Activated CD8-positive, alpha-beta T cell treated with anti-CD3 and anti-CD28 coated beads, Interleukin-2, amount 10 ng/mL, durations not matched to agents 7 days and 5 days (primary cell): ENCODE measurements around the gene BTN1A1. TPM values are rescaled to one million over a fixed set of nuclear protein-coding genes. Genes with fewer than 3 reads are reported as not detected.
"Not testable (repeated sequence)": the region's sequence is repeated elsewhere in the genome, so short reads cannot be mapped to it uniquely, and the experiment has no call there.

Experiments
- ATAC-seq: fragments of 150-1000 bp; cut with Tn5 transposase; one replicate; pipeline ENCODE4 v1.10.0; 2021; ENCODE audit warnings: moderate library complexity
- CTCF ChIA-PET: fragments of 350-600 bp; sonication (Branson Sonifier 250); formaldehyde crosslinking; loops from one replicate; lab custom pipeline; 2021; ENCODE audit warnings: antibody characterized with exemption; lab: Charles Lee
- POLR2A ChIA-PET: fragments of 350-600 bp; sonication (Branson Sonifier 250); formaldehyde crosslinking; loops from one replicate; lab custom pipeline; 2021; ENCODE audit warnings: antibody characterized with exemption; lab: Charles Lee
- DNase-seq: peaks from one replicate; pipeline ENCODE4 v3.0.0-alpha.2; 2020
- H3K27ac Mint-ChIP-seq: one replicate; pipeline ENCODE4 v1.8.0; 2021; ENCODE audit warnings: mild to moderate bottlenecking, mixed read lengths
- H3K27me3 Mint-ChIP-seq: one replicate; pipeline ENCODE4 v1.8.0; 2021; ENCODE audit warnings: low read depth, mixed read lengths
- H3K36me3 Mint-ChIP-seq: one replicate; pipeline ENCODE4 v1.8.0; 2021; ENCODE audit warnings: low read depth, mixed read lengths
- H3K4me1 Mint-ChIP-seq: one replicate; pipeline ENCODE4 v1.8.0; 2021; ENCODE audit warnings: low read depth, mixed read lengths
- H3K4me3 Mint-ChIP-seq: one replicate; pipeline ENCODE4 v1.8.0; 2021; ENCODE audit warnings: mild to moderate bottlenecking, mixed read lengths
- H3K9me3 Mint-ChIP-seq: one replicate; pipeline ENCODE4 v1.8.0; 2022; ENCODE audit warnings: mixed read lengths; ENCODE audit not compliant: insufficient read depth
- total RNA-seq, 2 experiments: library from RNA; stranded (reverse); gene quantifications; one replicate each; pipeline ENCODE4 v1.2.3, GENCODE V29; 2021

Gene BTN1A1
- total RNA-seq, 2 experiments from 2014 or later = not detected

GRCh38 chr6:26491604-26492003 lies 8.5 kb upstream of the BTN1A1 start:
- Mint-ChIP-seq H3K27me3 (peaks cover 3% of the 10 kb centered on the region), H3K27ac (no peak overlapping the region), H3K9me3 (no peaks in the 10 kb centered on the region), H3K4me3 (no peak overlapping the region), H3K36me3 (no peaks in the 10 kb centered on the region), H3K4me1 (peaks cover 18% of the 10 kb centered on the region)
- DNase-seq (no peak), ATAC-seq (no peak)
- ChIA-PET CTCF (interaction anchor here (1.2 to 2.2 kb wide), 2 partner anchors 17 to 21 kb away, joined by 3 to 7 read pairs; no protein-coding TSS in a partner anchor), POLR2A (no interaction called here)

GRCh38 chr6:26493258-26493657 lies 6.8 kb upstream of the BTN1A1 start:
- ChIA-PET POLR2A (no interaction called here), CTCF (interaction anchor here (1.5 to 2.3 kb wide), 3 partner anchors 8 to 19 kb away, joined by 3 to 7 read pairs (median 4); no protein-coding TSS in a partner anchor)
- Mint-ChIP-seq H3K27ac (no peak overlapping the region), H3K27me3 (peaks cover 6% of the 10 kb centered on the region), H3K4me3 (no peak overlapping the region), H3K9me3 (no peaks in the 10 kb centered on the region), H3K36me3 (no peaks in the 10 kb centered on the region), H3K4me1 (peaks cover 21% of the 10 kb centered on the region)
- DNase-seq (no peak), ATAC-seq (peak; percentile 64)

GRCh38 chr6:26494117-26494516 lies 6.0 kb upstream of the BTN1A1 start:
- no peaks in the 10 kb centered on the region for H3K9me3 Mint-ChIP-seq
- CTCF ChIA-PET = interaction anchor here (0.6 to 2.3 kb wide), 4 partner anchors 9 to 152 kb away, joined by 3 to 9 read pairs (median 4); no protein-coding TSS in a partner anchor
- H3K4me1 Mint-ChIP-seq = peaks cover 21% of the 10 kb centered on the region

GRCh38 chr6:26495281-26495680 lies 4.8 kb upstream of the BTN1A1 start:
- ChIA-PET POLR2A (interaction anchor here (0.8 kb wide), 1 partner anchor 22 kb away, joined by 3 read pairs; no protein-coding TSS in a partner anchor), CTCF (interaction anchor here (2.3 kb wide), 1 partner anchor 153 kb away, joined by 9 read pairs; no protein-coding TSS in a partner anchor)
- ATAC-seq (no peak), DNase-seq (no peak)
- Mint-ChIP-seq H3K4me1 (peaks cover 25% of the 10 kb centered on the region), H3K27ac (no peak overlapping the region), H3K36me3 (no peaks in the 10 kb centered on the region), H3K9me3 (no peaks in the 10 kb centered on the region), H3K27me3 (peaks cover 9% of the 10 kb centered on the region), H3K4me3 (no peak overlapping the region)

More at GRCh38 chr6:26494117-26494516, 6.0 kb upstream of the BTN1A1 start:
- POLR2A ChIA-PET = no interaction called here
- no peak overlapping the region for H3K27ac Mint-ChIP-seq
- DNase-seq (no peak), ATAC-seq (no peak)
- no peaks in the 10 kb centered on the region for H3K36me3 Mint-ChIP-seq
- peaks cover 8% of the 10 kb centered on the region for H3K27me3 Mint-ChIP-seq
- no peak overlapping the region for H3K4me3 Mint-ChIP-seq

GRCh38 chr6:26497610-26498009 lies 2.5 kb upstream of the BTN1A1 start:
- ATAC-seq (no peak), DNase-seq (no peak)
- CTCF ChIA-PET = interaction anchor here (0.6 to 1.1 kb wide), 2 partner anchors 18 kb away, joined by 3 read pairs; no protein-coding TSS in a partner anchor
- H3K9me3 Mint-ChIP-seq = no peaks in the 10 kb centered on the region
- POLR2A ChIA-PET = no interaction called here
- H3K4me1 Mint-ChIP-seq = peaks cover 40% of the 10 kb centered on the region
- H3K27ac Mint-ChIP-seq = no peak overlapping the region
- no peaks in the 10 kb centered on the region for H3K36me3 Mint-ChIP-seq
- peaks cover 27% of the 10 kb centered on the region for H3K27me3 Mint-ChIP-seq
- H3K4me3 Mint-ChIP-seq = no peak overlapping the region

- Mint-ChIP-seq H3K9me3 (no peaks in the 10 kb centered on the region), H3K27me3 (peaks cover 36% of the 10 kb centered on the region), H3K4me1 (peaks cover 22% of the 10 kb centered on the region), H3K36me3 (no peaks in the 10 kb centered on the region), H3K27ac (no peak overlapping the region), H3K4me3 (peak overlapping the region; percentile 62)
- ChIA-PET CTCF (interaction anchor here (0.7 to 4.0 kb wide), 5 partner anchors 18 to 160 kb away, joined by 3 to 16 read pairs (median 4); no protein-coding TSS in a partner anchor), POLR2A (interaction anchor here (0.8 to 1.6 kb wide), 3 partner anchors 18 to 27 kb away, joined by 4 to 6 read pairs (median 4); no protein-coding TSS in a partner anchor)
- peak; percentile 36 for DNase-seq
- peak; percentile 85 for ATAC-seq
Measured at GRCh38 chr6:26501482-26501986, 1.4 kb downstream of the BTN1A1 start.

GRCh38 chr6:26502165-26502564 lies 2.1 kb downstream of the BTN1A1 start:
- no peak overlapping the region for H3K27ac Mint-ChIP-seq
- DNase-seq (no peak), ATAC-seq (peak; percentile 33)
- no peaks in the 10 kb centered on the region for H3K9me3 Mint-ChIP-seq
- H3K4me1 Mint-ChIP-seq = peaks cover 21% of the 10 kb centered on the region
- POLR2A ChIA-PET = interaction anchor here (1.1 to 1.6 kb wide), 2 partner anchors 18 to 28 kb away, joined by 4 to 6 read pairs; no protein-coding TSS in a partner anchor
- H3K27me3 Mint-ChIP-seq = peaks cover 35% of the 10 kb centered on the region
- no peaks in the 10 kb centered on the region for H3K36me3 Mint-ChIP-seq
- CTCF ChIA-PET = interaction anchor here (0.7 to 4.0 kb wide), 5 partner anchors 17 to 161 kb away, joined by 3 to 16 read pairs (median 4); no protein-coding TSS in a partner anchor
- H3K4me3 Mint-ChIP-seq = peak overlapping the region; percentile 62

- H3K4me1 Mint-ChIP-seq = peaks cover 20% of the 10 kb centered on the region
- POLR2A ChIA-PET = interaction anchor here (1.6 kb wide), 1 partner anchor 28 kb away, joined by 4 read pairs; no protein-coding TSS in a partner anchor
- CTCF ChIA-PET = interaction anchor here (4.0 kb wide), 1 partner anchor 161 kb away, joined by 16 read pairs; no protein-coding TSS in a partner anchor
Measured at GRCh38 chr6:26502626-26503025, 2.5 kb downstream of the BTN1A1 start.

GRCh38 chr6:26507658-26508057 lies 7.6 kb downstream of the BTN1A1 start:
- no peak for DNase-seq

More at GRCh38 chr6:26502626-26503025, 2.5 kb downstream of the BTN1A1 start:
- H3K27ac Mint-ChIP-seq = no peak overlapping the region
- no peaks in the 10 kb centered on the region for H3K9me3 Mint-ChIP-seq
- no peak for DNase-seq
- no peaks in the 10 kb centered on the region for H3K36me3 Mint-ChIP-seq
- H3K4me3 Mint-ChIP-seq = no peak overlapping the region
- ATAC-seq = no peak
- peaks cover 33% of the 10 kb centered on the region for H3K27me3 Mint-ChIP-seq

GRCh38 chr6:26511033-26511432 lies 10.9 kb downstream of the BTN1A1 start:
- CTCF ChIA-PET = interaction anchor here (1.2 kb wide), 1 partner anchor 169 kb away, joined by 3 read pairs; no protein-coding TSS in a partner anchor
- H3K9me3 Mint-ChIP-seq, H3K36me3 Mint-ChIP-seq, DNase-seq, H3K4me3 Mint-ChIP-seq, H3K27me3 Mint-ChIP-seq, POLR2A ChIA-PET, H3K27ac Mint-ChIP-seq, H3K4me1 Mint-ChIP-seq, ATAC-seq: not testable (repeated sequence)

More at GRCh38 chr6:26507658-26508057, 7.6 kb downstream of the BTN1A1 start:
- Mint-ChIP-seq H3K9me3 (no peaks in the 10 kb centered on the region), H3K4me1 (no peaks in the 10 kb centered on the region), H3K27me3 (peaks cover 12% of the 10 kb centered on the region), H3K27ac (no peak overlapping the region), H3K36me3 (no peaks in the 10 kb centered on the region), H3K4me3 (no peak overlapping the region)
- ATAC-seq = no peak
- ChIA-PET CTCF (no interaction called here), POLR2A (no interaction called here)

- H3K27me3 Mint-ChIP-seq = peaks cover 7% of the 10 kb centered on the region
- POLR2A ChIA-PET = interaction anchor here (1.0 kb wide), 1 partner anchor 11 kb away, joined by 3 read pairs; no protein-coding TSS in a partner anchor
- CTCF ChIA-PET = no interaction called here
- no peak for DNase-seq
- H3K27ac Mint-ChIP-seq = no peak overlapping the region
- no peak for ATAC-seq
- H3K36me3 Mint-ChIP-seq = no peaks in the 10 kb centered on the region
- H3K4me1 Mint-ChIP-seq = peaks cover 3% of the 10 kb centered on the region
- no peaks in the 10 kb centered on the region for H3K9me3 Mint-ChIP-seq
- H3K4me3 Mint-ChIP-seq = no peak overlapping the region
Measured at GRCh38 chr6:26514984-26515383, 14.9 kb downstream of the BTN1A1 start.
